Thyroid gland (tissue), 4 donors: ENCODE measurements around the gene SH2D4B.

Experiments used
- POLR2A ChIP-seq, 2 donors: fragments of 450-650 bp; IDR thresholded peaks; one replicate each; pipeline ENCODE4 v1.6.1; 2017; ENCODE audit warnings: antibody characterized with exemption in 2 of 2, mild to moderate bottlenecking in 2 of 2, moderate library complexity in 1 of 2
- TF ChIP-seq, protein P1 (sequence below), 6 experiments: fragments of 200-600 bp in 3 of 6; fragments of 450-650 bp in 3 of 6; sonication (generic) in 3 of 6; IDR thresholded peaks; one replicate each; pipeline ENCODE4 v1.5.1; 2016 to 2019; ENCODE audit warnings: antibody characterized with exemption in 6 of 6, mild to moderate bottlenecking in 2 of 6, inconsistent platforms in 1 of 6, moderate library complexity in 1 of 6

DNA sequence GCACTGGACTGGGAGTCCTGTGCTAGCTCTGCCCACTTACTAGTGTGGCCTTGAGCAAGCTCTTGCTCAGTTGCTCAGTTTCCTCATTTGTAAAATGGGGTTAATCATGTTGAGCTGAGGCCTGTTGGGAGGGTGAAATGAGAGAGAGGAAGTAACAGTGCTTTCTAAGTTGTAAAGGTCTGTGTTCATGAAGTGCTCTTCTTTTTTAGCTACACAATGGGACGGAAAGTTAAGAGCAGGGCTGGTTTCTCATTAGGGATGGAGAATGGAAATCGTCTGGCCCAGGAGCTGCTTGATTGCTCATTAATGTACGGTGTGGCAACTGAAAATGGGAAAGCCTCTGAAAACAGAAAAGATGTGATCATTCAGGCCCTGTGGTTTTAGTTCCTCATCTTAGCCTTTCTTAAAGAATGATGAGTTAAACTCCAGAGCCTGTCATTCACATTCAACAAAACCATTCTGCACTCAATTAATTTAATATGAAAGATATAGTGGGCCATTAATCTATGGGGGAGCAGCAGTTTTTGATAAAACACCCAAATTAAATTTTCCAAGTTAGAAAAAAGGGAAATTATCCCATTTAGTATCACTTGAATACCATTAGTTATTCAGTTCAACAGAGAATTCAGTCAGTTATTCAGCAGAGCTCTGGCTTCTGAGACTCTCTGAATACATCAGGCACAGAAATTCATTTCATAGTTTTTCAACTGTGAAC lies 60.5 kb downstream of the SH2D4B start:
- TF ChIP-seq, protein P1, sequence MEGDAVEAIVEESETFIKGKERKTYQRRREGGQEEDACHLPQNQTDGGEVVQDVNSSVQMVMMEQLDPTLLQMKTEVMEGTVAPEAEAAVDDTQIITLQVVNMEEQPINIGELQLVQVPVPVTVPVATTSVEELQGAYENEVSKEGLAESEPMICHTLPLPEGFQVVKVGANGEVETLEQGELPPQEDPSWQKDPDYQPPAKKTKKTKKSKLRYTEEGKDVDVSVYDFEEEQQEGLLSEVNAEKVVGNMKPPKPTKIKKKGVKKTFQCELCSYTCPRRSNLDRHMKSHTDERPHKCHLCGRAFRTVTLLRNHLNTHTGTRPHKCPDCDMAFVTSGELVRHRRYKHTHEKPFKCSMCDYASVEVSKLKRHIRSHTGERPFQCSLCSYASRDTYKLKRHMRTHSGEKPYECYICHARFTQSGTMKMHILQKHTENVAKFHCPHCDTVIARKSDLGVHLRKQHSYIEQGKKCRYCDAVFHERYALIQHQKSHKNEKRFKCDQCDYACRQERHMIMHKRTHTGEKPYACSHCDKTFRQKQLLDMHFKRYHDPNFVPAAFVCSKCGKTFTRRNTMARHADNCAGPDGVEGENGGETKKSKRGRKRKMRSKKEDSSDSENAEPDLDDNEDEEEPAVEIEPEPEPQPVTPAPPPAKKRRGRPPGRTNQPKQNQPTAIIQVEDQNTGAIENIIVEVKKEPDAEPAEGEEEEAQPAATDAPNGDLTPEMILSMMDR (IDR thresholded peaks at IDR 0.05), result no peak
- no peak for TF ChIP-seq POLR2A (IDR thresholded peaks at IDR 0.05)
